SH-SY5Y (cell line): ENCODE results near the gene PNPLA7.

Experiments used
- GATA2 ChIP-seq: IDR thresholded peaks from 2 replicates; pipeline ENCODE4 v1.6.1; 2011; ENCODE audit warnings: mild to moderate bottlenecking, low read depth, low read length
- GATA3 ChIP-seq: IDR thresholded peaks from 2 replicates; pipeline ENCODE4 v1.6.1; 2011; ENCODE audit warnings: low read depth, mild to moderate bottlenecking, low read length, moderate library complexity

- no peak for TF ChIP-seq GATA2
- no peak for TF ChIP-seq GATA3
These were observed 113.2 kb downstream of the PNPLA7 start for GRCh38 chr9:137436761-137437600.
